OCI-LY3 (cell line): Measurements from ENCODE around the gene FAM149A.

Source experiments
- CTCF ChIP-seq: fragments of 200-600, 300-600 bp; sonication (generic); IDR thresholded peaks from 2 replicates; pipeline ENCODE4 v1.5.1; 2014; ENCODE audit warnings: antibody characterized with exemption, low read length, low read depth
- EZH2phosphoT487 ChIP-seq: fragments of 200-600 bp; shearing (Covaris generic); IDR thresholded peaks from 2 replicates; pipeline ENCODE4 v1.6.1; 2018; ENCODE audit warnings: antibody characterized with exemption, mixed run types, low read depth

- TF ChIP-seq CTCF (no peak), EZH2phosphoT487 (no peak)
Measured at GRCh38 chr4:186201010-186201409, 96.5 kb downstream of the FAM149A start.
